ENCODE results near the gene OTOGL. TPM values are rescaled to one million over a fixed set of nuclear protein-coding genes. Genes with fewer than 3 reads are reported as not detected.

Gene OTOGL
- total RNA-seq, 1 donor from 2014 or later, result not detected

DNA sequence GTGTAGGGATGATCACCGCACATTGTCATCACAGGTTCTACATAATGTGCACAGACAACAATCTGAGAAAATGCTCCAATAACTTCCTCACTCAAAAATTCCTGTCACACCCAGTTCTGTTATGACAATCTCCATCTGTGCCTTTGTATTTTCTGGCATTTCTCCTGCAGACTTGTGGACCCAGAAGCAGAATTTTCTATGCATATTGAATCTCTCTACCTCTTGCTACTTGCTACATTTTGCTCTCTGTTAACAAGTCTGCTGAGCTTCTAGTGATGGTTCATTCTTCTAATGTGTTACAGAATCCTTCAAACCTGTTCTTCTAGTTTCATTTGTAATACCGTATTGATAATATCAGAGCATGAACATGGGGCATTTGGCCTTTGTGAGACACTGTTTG lies 216.9 kb downstream of the OTOGL start:
- Histone ChIP-seq H3K9me3 (no peaks in the 10 kb centered on the region), H3K27ac (no peak overlapping the region), H3K4me1 (no peaks in the 10 kb centered on the region), H3K4me3 (no peak overlapping the region), H3K36me3 (no peaks in the 10 kb centered on the region), H3K27me3 (no peaks in the 10 kb centered on the region)
- no peak for DNase-seq (ENCODE audit: low spot score in 2 of 2)
- TF ChIP-seq, protein P1, sequence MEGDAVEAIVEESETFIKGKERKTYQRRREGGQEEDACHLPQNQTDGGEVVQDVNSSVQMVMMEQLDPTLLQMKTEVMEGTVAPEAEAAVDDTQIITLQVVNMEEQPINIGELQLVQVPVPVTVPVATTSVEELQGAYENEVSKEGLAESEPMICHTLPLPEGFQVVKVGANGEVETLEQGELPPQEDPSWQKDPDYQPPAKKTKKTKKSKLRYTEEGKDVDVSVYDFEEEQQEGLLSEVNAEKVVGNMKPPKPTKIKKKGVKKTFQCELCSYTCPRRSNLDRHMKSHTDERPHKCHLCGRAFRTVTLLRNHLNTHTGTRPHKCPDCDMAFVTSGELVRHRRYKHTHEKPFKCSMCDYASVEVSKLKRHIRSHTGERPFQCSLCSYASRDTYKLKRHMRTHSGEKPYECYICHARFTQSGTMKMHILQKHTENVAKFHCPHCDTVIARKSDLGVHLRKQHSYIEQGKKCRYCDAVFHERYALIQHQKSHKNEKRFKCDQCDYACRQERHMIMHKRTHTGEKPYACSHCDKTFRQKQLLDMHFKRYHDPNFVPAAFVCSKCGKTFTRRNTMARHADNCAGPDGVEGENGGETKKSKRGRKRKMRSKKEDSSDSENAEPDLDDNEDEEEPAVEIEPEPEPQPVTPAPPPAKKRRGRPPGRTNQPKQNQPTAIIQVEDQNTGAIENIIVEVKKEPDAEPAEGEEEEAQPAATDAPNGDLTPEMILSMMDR (IDR thresholded peaks at IDR 0.05), result no peak
- intact Hi-C loops (cut with DNase I), result no loop called here

DNA sequence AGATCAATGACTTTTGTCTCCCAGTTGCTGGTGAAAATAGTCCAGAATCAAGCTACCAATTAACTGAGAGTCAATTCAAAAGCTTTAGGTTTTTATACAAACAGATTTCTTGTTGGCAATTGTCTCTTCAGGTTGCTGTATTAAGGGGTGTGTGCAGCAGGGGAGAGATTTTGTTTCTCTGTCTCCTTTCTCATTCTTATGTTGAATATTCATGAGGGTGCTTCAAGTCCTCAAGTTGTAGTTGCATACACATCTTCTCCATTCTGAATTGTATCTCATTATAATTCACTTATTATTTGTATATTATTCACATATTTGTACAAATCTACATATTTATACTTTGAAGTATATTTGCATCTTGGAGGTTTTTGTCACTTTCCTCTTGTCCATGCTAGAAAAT lies 218.0 kb downstream of the OTOGL start:
- Histone ChIP-seq H3K4me1 (no peaks in the 10 kb centered on the region), H3K9me3 (no peaks in the 10 kb centered on the region), H3K4me3 (no peak overlapping the region), H3K36me3 (no peaks in the 10 kb centered on the region), H3K27ac (no peak overlapping the region), H3K27me3 (no peaks in the 10 kb centered on the region)
- intact Hi-C loops (cut with DNase I), result no loop called here
- no peak for DNase-seq (ENCODE audit: low spot score in 2 of 2)
- TF ChIP-seq, protein P1 (IDR thresholded peaks at IDR 0.05), result no peak

DNA sequence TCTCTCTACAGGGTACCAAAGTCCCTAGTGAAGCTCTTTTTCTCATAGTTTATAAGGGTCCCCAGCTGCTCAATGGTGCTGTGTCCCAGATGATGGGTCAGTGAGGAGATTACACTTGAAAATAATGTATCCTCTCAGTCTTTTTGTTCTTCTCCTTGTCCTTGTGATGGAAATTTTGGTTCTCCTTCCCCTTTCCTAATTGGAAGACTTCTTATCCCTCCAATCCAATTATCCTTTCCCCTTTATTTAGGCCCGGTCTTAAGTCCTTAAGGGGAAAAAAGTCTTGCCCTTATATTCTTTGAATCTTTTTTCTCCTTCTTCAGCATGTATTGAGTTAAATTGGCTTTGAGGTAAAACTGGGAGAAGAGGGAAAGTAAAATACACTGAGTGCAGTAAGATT lies 218.6 kb downstream of the OTOGL start:
- no peaks in the 10 kb centered on the region for H3K9me3 ChIP-seq
- TF ChIP-seq, protein P1 (IDR thresholded peaks at IDR 0.05), result no peak
- no peaks in the 10 kb centered on the region for H3K4me1 ChIP-seq
- intact Hi-C loops (cut with DNase I), result no loop called here
- H3K27ac ChIP-seq, result no peak overlapping the region
- DNase-seq (ENCODE audit: low spot score in 2 of 2), result no peak
- H3K4me3 ChIP-seq, result no peak overlapping the region
- H3K27me3 ChIP-seq, result no peaks in the 10 kb centered on the region
- H3K36me3 ChIP-seq, result no peaks in the 10 kb centered on the region

DNA sequence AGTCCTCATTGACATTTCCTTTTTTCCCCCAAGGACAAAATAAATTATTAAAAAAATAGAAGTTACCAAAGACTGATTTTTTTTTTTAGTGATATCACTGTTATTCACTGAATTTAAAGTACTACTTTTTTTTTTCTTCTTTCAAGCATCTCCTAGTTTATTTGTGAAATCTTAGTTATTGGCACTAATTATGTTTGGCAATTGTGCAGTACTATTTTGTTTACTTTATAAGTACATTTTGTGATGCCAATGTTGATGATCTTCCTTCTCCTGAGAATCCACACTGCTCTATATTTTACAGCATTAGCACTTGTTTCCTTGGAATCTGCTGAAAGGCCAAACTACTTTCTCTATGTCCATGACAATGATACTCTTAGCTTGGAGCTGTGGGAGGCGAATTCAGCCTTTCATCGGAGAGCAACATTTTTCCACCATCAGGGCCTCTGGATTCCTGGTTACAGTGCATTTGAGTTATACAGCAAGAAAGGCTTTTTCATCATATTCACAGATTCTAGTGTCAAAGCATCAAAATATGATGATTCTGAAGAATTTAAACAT lies 220.9 kb downstream of the OTOGL start:
- intact Hi-C loops (cut with DNase I), result no loop called here
- TF ChIP-seq, protein P1 (IDR thresholded peaks at IDR 0.05), result no peak
- no peak overlapping the region for H3K4me3 ChIP-seq
- H3K36me3 ChIP-seq, result no peaks in the 10 kb centered on the region
- no peak for DNase-seq (ENCODE audit: low spot score in 2 of 2)
- no peaks in the 10 kb centered on the region for H3K27me3 ChIP-seq
- no peak overlapping the region for H3K27ac ChIP-seq
- no peaks in the 10 kb centered on the region for H3K9me3 ChIP-seq
- H3K4me1 ChIP-seq, result no peaks in the 10 kb centered on the region

DNA sequence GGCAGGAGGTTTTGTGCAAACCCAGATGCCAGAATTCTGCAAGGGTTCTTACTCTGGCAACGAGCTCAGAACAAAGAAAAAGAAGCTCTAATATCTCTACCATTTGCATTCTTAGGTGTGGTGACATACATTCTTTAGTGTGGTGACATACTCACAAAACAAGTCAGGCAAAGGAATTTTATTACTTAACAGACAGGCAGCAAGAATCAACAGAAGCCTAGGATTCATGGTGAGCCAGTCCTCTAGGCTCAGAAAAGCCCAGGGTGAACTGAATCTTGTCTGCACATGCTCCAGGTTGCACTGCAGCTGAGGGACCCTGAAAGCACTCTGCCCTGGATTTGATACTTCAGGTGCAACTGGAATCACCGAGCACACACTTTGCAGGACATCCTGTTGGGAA lies 222.3 kb downstream of the OTOGL start:
- TF ChIP-seq, protein P1 (IDR thresholded peaks at IDR 0.05), result no peak
- intact Hi-C loops (cut with DNase I), result no loop called here
- Histone ChIP-seq H3K36me3 (no peaks in the 10 kb centered on the region), H3K4me1 (no peaks in the 10 kb centered on the region), H3K9me3 (no peaks in the 10 kb centered on the region), H3K4me3 (no peak overlapping the region), H3K27ac (no peak overlapping the region), H3K27me3 (no peaks in the 10 kb centered on the region)
- DNase-seq (ENCODE audit: low spot score in 2 of 2), result no peak
